IMR-90 (cell line): ENCODE data around the gene PCDHGA7. TPM values are rescaled to one million over a fixed set of nuclear protein-coding genes. Genes with fewer than 3 reads are reported as not detected.
"Not testable (repeated sequence)": the region's sequence is repeated elsewhere in the genome, so short reads cannot be mapped to it uniquely, and the experiment has no call there.

Experiments
- ATAC-seq: fragments of 200-7000 bp; cut with Tn5 transposase; 2 replicates; pipeline ENCODE4 v1.9.1; 2020; ENCODE audit warnings: low read depth, mild to moderate bottlenecking, moderate library complexity
- BruUV-seq: library from RNA; stranded (reverse); fragments of 400-500 nt; replicated peaks from 2 replicates; lab custom pipeline; 2021; lab: Mats Ljungman, UMichigan
- CTCF ChIA-PET: fragments of 300-600 bp; formaldehyde crosslinking; extraction: SDS; loops from one replicate; lab custom pipeline; 2021; ENCODE audit warnings: antibody characterized with exemption; lab: Yijun Ruan, JAX
- POLR2A ChIA-PET: fragments of 300-600 bp; sonication (Branson Sonifier 250); formaldehyde crosslinking; loops from one replicate; lab custom pipeline; 2022; ENCODE audit warnings: antibody characterized with exemption; ENCODE audit not compliant: unreplicated experiment; lab: Charles Lee
- DNase-seq: peaks from one replicate; pipeline ENCODE4 v3.0.0; 2013
- H2AFZ ChIP-seq: replicated peaks from 2 replicates; pipeline ENCODE3; 2013; ENCODE audit warnings: low read length, mild to moderate bottlenecking; ENCODE audit not compliant: poor library complexity
- H2AK5ac ChIP-seq: 2 replicates; pipeline ENCODE4 v1.6.1; 2013; ENCODE audit warnings: low read depth, low read length, inconsistent platforms
- H2AK9ac ChIP-seq: replicated peaks from 2 replicates; pipeline ENCODE3; 2013; ENCODE audit warnings: mild to moderate bottlenecking, low read depth, low read length, moderate library complexity; ENCODE audit not compliant: poor library complexity
- H2BK120ac ChIP-seq: 2 replicates; pipeline ENCODE4 v1.6.1; 2013; ENCODE audit warnings: low read depth, low read length, inconsistent platforms
- H2BK15ac ChIP-seq: 3 replicates; pipeline ENCODE4 v1.6.1; 2013; ENCODE audit warnings: low read depth, low read length, inconsistent platforms
- H2BK20ac ChIP-seq: 2 replicates; pipeline ENCODE4 v1.6.1; 2013; ENCODE audit warnings: low read depth, mild to moderate bottlenecking, inconsistent platforms, low read length, moderate library complexity
- H2BK5ac ChIP-seq: 2 replicates; pipeline ENCODE4 v1.6.1; 2013; ENCODE audit warnings: mild to moderate bottlenecking, low read depth, low read length, inconsistent platforms; ENCODE audit not compliant: poor library complexity, severe bottlenecking
- H3K14ac ChIP-seq: replicated peaks from 2 replicates; pipeline ENCODE4 v1.6.1; 2013; ENCODE audit warnings: low read depth, low read length, inconsistent platforms
- H3K18ac ChIP-seq: 2 replicates; pipeline ENCODE4 v1.6.1; 2013; ENCODE audit warnings: low read depth, low read length, control low read depth
- H3K23ac ChIP-seq: 2 replicates; pipeline ENCODE4 v1.6.1; 2013; ENCODE audit warnings: low read depth, low read length, inconsistent platforms
- H3K27ac ChIP-seq: 2 replicates; pipeline ENCODE4 v1.5.1; 2013; ENCODE audit warnings: mild to moderate bottlenecking, control low read depth, low read length; ENCODE audit not compliant: insufficient read depth
- H3K27me3 ChIP-seq: 2 replicates; pipeline ENCODE4 v1.6.1; 2013; ENCODE audit warnings: low read length; ENCODE audit not compliant: control insufficient read depth, insufficient read depth
- H3K36me3 ChIP-seq: 2 replicates; pipeline ENCODE4 v1.6.1; 2013; ENCODE audit warnings: low read length, mixed read lengths; ENCODE audit not compliant: control insufficient read depth, insufficient read depth
- H3K4ac ChIP-seq: 2 replicates; pipeline ENCODE4 v1.6.1; 2013; ENCODE audit warnings: low read depth, low read length, inconsistent platforms
- H3K4me1 ChIP-seq: 2 replicates; pipeline ENCODE4 v1.6.1; 2013; ENCODE audit warnings: low read length, mixed read lengths; ENCODE audit not compliant: control insufficient read depth, insufficient read depth
- H3K4me2 ChIP-seq: 2 replicates; pipeline ENCODE4 v1.6.1; 2013; ENCODE audit warnings: low read depth, mild to moderate bottlenecking, control low read depth, low read length, moderate library complexity
- H3K4me3 ChIP-seq: 2 replicates; pipeline ENCODE4 v1.5.1; 2013; ENCODE audit warnings: low read depth, mild to moderate bottlenecking, control low read depth, low read length, moderate library complexity; ENCODE audit not compliant: insufficient read depth
- H3K56ac ChIP-seq: 2 replicates; pipeline ENCODE4 v1.6.1; 2013; ENCODE audit warnings: low read length, inconsistent platforms; ENCODE audit not compliant: insufficient read depth; ENCODE audit errors: extremely low read depth
- H3K79me1 ChIP-seq, 2 experiments: 2 replicates each; pipeline ENCODE4 v1.6.1; 2013; ENCODE audit warnings: low read length in 2 of 2, inconsistent platforms in 1 of 2, low read depth in 1 of 2
- H3K9ac ChIP-seq: 2 replicates; pipeline ENCODE4 v1.6.1; 2013; ENCODE audit warnings: low read depth, low read length, control low read depth
- H3K9me1 ChIP-seq: 2 replicates; pipeline ENCODE4 v1.6.1; 2013; ENCODE audit warnings: low read length, inconsistent platforms; ENCODE audit not compliant: insufficient read depth
- H3K9me3 ChIP-seq: 2 replicates; pipeline ENCODE4 v1.6.1; 2013; ENCODE audit warnings: low read length; ENCODE audit not compliant: control insufficient read depth, insufficient read depth
- H4K20me1 ChIP-seq: 2 replicates; pipeline ENCODE4 v1.6.1; 2013; ENCODE audit warnings: low read length, inconsistent platforms; ENCODE audit not compliant: insufficient read depth
- H4K5ac ChIP-seq: 2 replicates; pipeline ENCODE4 v1.6.1; 2013; ENCODE audit warnings: mild to moderate bottlenecking, low read depth, low read length, control low read depth
- H4K8ac ChIP-seq, 2 experiments: 2 replicates each; pipeline ENCODE4 v1.6.1; 2013; ENCODE audit warnings: low read depth in 2 of 2, low read length in 2 of 2, control low read depth in 1 of 2, inconsistent platforms in 1 of 2
- H4K91ac ChIP-seq: 2 replicates; pipeline ENCODE4 v1.6.1; 2013; ENCODE audit warnings: low read depth, low read length, inconsistent platforms; ENCODE audit not compliant: insufficient read depth
- CEBPB ChIP-seq: IDR thresholded peaks from 2 replicates; pipeline ENCODE4 v1.6.1; 2012; ENCODE audit warnings: low read depth, low read length, improper control_type of control experiment
- ELK1 ChIP-seq: fragments of 150-350 bp; IDR thresholded peaks from 2 replicates; pipeline ENCODE4 v1.6.1; 2016; ENCODE audit warnings: low read depth, mild to moderate bottlenecking, low read length, moderate library complexity, borderline replicate concordance
- SMC3 ChIP-seq: fragments of 150-350 bp; IDR thresholded peaks from 2 replicates; pipeline ENCODE4 v1.6.1; 2016; ENCODE audit warnings: low read depth, mild to moderate bottlenecking, antibody characterized with exemption, low read length, moderate library complexity
- USF2 ChIP-seq: fragments of 150-350 bp; IDR thresholded peaks from 2 replicates; pipeline ENCODE4 v1.6.1; 2017; ENCODE audit warnings: mild to moderate bottlenecking, antibody characterized with exemption, low read length, low read depth
- WGBS, 2 experiments: methylation state at CpG; one replicate each; pipeline versions ENCODE4 v1.1.5 to v1.1.7; 2013; ENCODE audit warnings: missing lambda C conversion rate in 2 of 2; ENCODE audit not compliant: insufficient read length in 1 of 2; ENCODE audit errors: extremely low coverage in 2 of 2; 5-methylcytosine and 5-hydroxymethylcytosine counted together
- dilution Hi-C: fragments of 300-500 bp; cut with HindIII; formaldehyde crosslinking; loops from one replicate; pipeline ENCODE4 v1.14.3; 2018; ENCODE audit warnings: low sequenced_read_pairs; ENCODE audit not compliant: unreplicated experiment
- in situ Hi-C: fragments of 300-500 bp; cut with MboI; formaldehyde crosslinking; loops from 3 replicates; pipeline ENCODE4 v1.14.3; 2019; ENCODE audit warnings: low sequenced_read_pairs, inconsistent platforms, mixed read lengths
- intact Hi-C: fragments of 100-400 bp; cut with micrococcal nuclease; formaldehyde crosslinking; loops from 2 replicates; pipeline ENCODE4 v1.10.0; 2022
- polyA plus RNA-seq, 3 experiments: library from polyadenylated mRNA; depleted of rRNA; stranded (reverse); fragments of >200 nt; gene quantifications; 2 replicates each; pipeline ENCODE4 v1.2.3, GENCODE V29; 2012; ENCODE audit warnings: low replicate concordance in 1 of 3
- total RNA-seq: library from RNA; depleted of rRNA; stranded (reverse); fragments of >200 nt; gene quantifications from 2 replicates; pipeline ENCODE4 v1.2.3, GENCODE V29; 2012

The PCDHGA7 gene
- total and polyA plus RNA-seq, 2 of the 4 experiments (the other 2 are of a cell fraction) = 3.2 to 3.4 TPM

GRCh38 chr5:141431286-141431685 is 48.7 kb downstream of the PCDHGA7 start:
- H3K9ac ChIP-seq = no peak overlapping the region
- peak overlapping the region; percentile 52 for H2AFZ ChIP-seq
- no peak overlapping the region for H2BK20ac ChIP-seq
- ATAC-seq (no peak), DNase-seq (no peak)
- peaks cover 17 to 22% of the 10 kb centered on the region in 2 experiments; a peak in 3 of 4 replicates for H3K79me1 ChIP-seq
- no peak overlapping the region for H2AK5ac ChIP-seq
- H3K27me3 ChIP-seq = no peaks in the 10 kb centered on the region
- H2BK5ac ChIP-seq = no peak overlapping the region
- H4K8ac ChIP-seq = peak overlapping the region in 1 of 2 experiments; percentile 42; a peak in 1 of 4 replicates
- no peak overlapping the region for H3K27ac ChIP-seq
- peak overlapping the region; percentile 31 for H2AK9ac ChIP-seq
- no peak overlapping the region for H3K4ac ChIP-seq
- peaks cover 36% of the 10 kb centered on the region; the same call in 1 of the 2 replicates for H3K9me3 ChIP-seq
- peak overlapping the region; percentile 39 for H4K5ac ChIP-seq
- ChIA-PET CTCF (interaction anchor here (1.5 kb wide), 1 partner anchor 9 kb away, joined by 3 read pairs; no protein-coding TSS in a partner anchor), POLR2A (no interaction called here)
- BruUV-seq = no TSS peak
- H4K20me1 ChIP-seq = no peaks in the 10 kb centered on the region
- intact Hi-C loops (loop anchor here (2.0 to 5.0 kb wide), 3 partner anchors 46 to 94 kb away; partner anchors contain the start of gene PCDHGC3), dilution Hi-C loops (no loop called here), in situ Hi-C loops (no loop called here)
- H3K9me1 ChIP-seq = no peaks in the 10 kb centered on the region
- peaks cover 18% of the 10 kb centered on the region for H3K36me3 ChIP-seq
- no peak overlapping the region for H3K23ac ChIP-seq
- no peak overlapping the region for H2BK15ac ChIP-seq
- no peak overlapping the region for H3K14ac ChIP-seq
- H4K91ac ChIP-seq = no peak overlapping the region; the same call in 1 of the 2 replicates
- H3K4me1 ChIP-seq = no peaks in the 10 kb centered on the region; the same call in 1 of the 2 replicates
- no peak overlapping the region for H3K18ac ChIP-seq
- no peak overlapping the region for H3K56ac ChIP-seq
- H3K4me2 ChIP-seq = peak overlapping the region; percentile 33
- peak overlapping the region; percentile 6; the same call in 1 of the 2 replicates for H3K4me3 ChIP-seq
- H2BK120ac ChIP-seq = no peak overlapping the region
- WGBS, 2 experiments = 51% methylated on average over 33 of the region's 37 CpGs; no CpG with 5 or more reads in 1 of the 2 experiments
- no peak for TF ChIP-seq CEBPB
- TF ChIP-seq ELK1 = no peak
- TF ChIP-seq USF2 = no peak
- no peak for TF ChIP-seq SMC3

- ATAC-seq, H4K20me1 ChIP-seq, H3K27me3 ChIP-seq, dilution Hi-C loops, H2BK5ac ChIP-seq, H4K8ac ChIP-seq, H3K56ac ChIP-seq, H4K91ac ChIP-seq, H2BK20ac ChIP-seq, H3K4me1 ChIP-seq, POLR2A ChIA-PET, H2BK15ac ChIP-seq, H3K27ac ChIP-seq, H3K14ac ChIP-seq, H3K18ac ChIP-seq, H3K9me1 ChIP-seq, H4K5ac ChIP-seq, DNase-seq, in situ Hi-C loops, H3K9ac ChIP-seq, H2BK120ac ChIP-seq, H3K4me2 ChIP-seq, H3K4ac ChIP-seq, BruUV-seq, H3K23ac ChIP-seq, H3K4me3 ChIP-seq, H2AK5ac ChIP-seq: not testable (repeated sequence)
- H3K9me3 ChIP-seq = peaks cover 31% of the 10 kb centered on the region; the same call in 1 of the 2 replicates
- peaks cover 15% of the 10 kb centered on the region; the same call in 1 of the 2 replicates for H3K36me3 ChIP-seq
- H3K79me1 ChIP-seq = peaks cover 17 to 20% of the 10 kb centered on the region in 2 experiments; a peak in 3 of 4 replicates
- CTCF ChIA-PET = interaction anchor here (0.6 kb wide), 1 partner anchor 74 kb away, joined by 3 read pairs; no protein-coding TSS in a partner anchor
- H2AK9ac ChIP-seq = peak overlapping the region; percentile 31
- 56% methylated on average over 15 of the region's 38 CpGs; no CpG with 5 or more reads in 1 of the 2 experiments for WGBS, 2 experiments
- intact Hi-C loops = loop anchor here (5.0 kb wide), 1 partner anchor 45 kb away; the partner anchor contains the start of gene PCDHGC3
- peak overlapping the region; percentile 49 for H2AFZ ChIP-seq
Observed at GRCh38 chr5:141432308-141432707, 49.8 kb downstream of the PCDHGA7 start.
